ENCODE results near the gene STON1.
A peak's percentile ranks its signal among the peaks of the same experiment; 100 is the strongest.
"Not testable (repeated sequence)": the region's sequence is repeated elsewhere in the genome, so short reads cannot be mapped to it uniquely, and the experiment has no call there.

The STON1 gene

DNA sequence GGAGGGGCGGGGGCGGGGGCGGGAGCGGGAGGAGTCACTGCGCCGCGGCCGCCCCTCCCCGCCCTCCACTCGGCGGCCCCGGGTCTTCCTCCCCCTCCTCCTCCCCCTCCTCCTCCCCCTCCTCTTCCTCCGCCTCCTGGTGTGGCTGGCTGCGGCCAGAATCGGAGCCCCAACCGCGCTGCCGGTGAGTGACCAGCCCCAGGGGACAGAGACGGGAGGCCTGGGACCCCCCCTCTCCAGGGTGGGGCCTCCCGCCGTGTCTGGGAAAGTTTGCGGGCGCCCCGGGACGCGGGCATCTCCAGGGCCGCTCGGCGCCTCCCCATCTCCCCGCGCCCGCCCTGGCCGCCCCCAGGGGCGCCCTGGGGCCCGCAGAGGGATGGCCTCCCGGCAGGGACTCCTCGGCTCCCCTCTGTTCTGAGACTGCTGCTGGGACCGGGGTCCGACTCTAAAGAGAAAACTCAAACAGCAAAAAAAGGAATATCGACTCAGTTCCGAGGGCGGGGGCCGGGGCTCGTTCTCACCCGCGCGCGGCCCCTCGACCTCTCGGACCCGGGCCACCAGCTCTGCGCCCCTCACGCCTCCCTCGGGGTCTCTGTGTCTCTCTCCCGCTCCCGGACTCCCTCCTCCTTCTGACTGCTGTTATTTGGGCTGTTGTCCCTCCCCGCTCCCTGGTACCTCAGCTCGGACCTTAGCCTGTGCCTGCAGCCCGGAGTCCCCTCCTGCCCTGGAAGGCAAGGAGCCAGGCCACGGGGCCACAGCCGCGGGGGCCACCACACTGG lies at the start of gene STON1:
TSS of gene STON1 (plus strand) at position 122 of the 779 bp plus-strand sequence. CDS start 50,480 bp downstream, outside the sequence.
- no peak for DNase-seq

GRCh38 chr2:48480526-48480925 lies 49.4 kb upstream of the STON1 start:
- no peak for DNase-seq

DNA sequence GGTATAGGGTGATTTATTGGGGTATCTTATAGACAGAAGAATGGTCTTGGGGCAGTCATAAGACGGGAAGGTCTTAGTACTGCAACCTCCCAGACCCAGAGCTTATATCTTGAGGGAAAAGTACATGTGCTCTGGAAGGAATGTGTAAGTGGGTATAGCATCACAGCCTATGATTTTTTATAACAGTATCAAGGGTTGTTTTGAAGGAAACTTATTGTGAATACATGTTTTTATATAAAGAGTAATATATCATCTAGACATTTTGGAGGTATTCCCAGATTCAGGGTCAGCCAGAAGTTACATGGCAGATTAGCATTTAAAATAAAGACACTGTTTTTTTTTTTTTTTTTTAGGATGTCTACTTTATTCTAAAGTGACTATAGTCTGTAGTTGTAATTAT lies 47.6 kb upstream of the STON1 start:
- no peak for DNase-seq

GRCh38 chr2:48482769-48483168 lies 47.2 kb upstream of the STON1 start:
- DNase-seq, result no peak

DNA sequence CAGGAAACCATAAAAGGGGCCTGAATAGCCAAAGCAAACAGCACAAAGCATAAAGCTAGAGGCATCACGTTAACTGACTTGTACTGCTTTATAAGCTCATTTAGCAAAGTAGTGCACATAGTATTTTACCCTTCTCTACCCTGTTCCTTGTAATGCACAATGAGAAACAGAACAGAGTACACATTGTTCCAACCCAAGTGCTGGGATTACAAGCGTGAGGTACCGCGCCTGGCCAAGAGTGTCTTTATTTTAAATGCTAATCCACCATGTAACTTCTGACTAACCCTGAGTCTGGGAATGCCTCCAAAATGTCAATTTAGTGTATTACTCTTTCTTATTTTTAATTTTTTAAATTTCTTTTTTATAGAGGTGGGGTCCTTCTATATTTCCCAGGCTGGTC lies 46.4 kb upstream of the STON1 start:
- no peak for DNase-seq

- no peak for DNase-seq
Observed at GRCh38 chr2:48483916-48484315, 46.0 kb upstream of the STON1 start.

DNA sequence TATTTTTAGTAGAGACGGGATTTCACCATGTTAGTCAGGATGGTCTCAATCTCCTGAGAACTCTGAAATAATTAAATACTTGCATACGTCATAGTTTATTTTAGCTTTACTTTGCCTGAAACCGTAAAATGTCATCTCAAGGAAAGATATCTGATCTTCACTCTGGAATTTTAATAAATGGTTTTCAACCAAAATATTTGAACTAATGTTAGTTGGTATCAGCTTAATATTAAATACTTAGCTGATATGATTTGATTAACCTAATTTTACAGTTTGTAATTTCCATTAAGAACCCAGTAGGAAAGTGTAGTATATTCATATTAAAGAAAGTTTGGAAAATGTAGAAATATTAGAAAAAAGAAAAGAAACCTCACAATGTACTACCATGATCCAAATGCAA lies 41.4 kb upstream of the STON1 start:
- no peak for DNase-seq

GRCh38 chr2:48496849-48497248 lies 33.1 kb upstream of the STON1 start:
- DNase-seq, result no peak

- DNase-seq, result peak in 1 of 2 experiments; percentile 43
Observed at GRCh38 chr2:48504647-48505327, 25.2 kb upstream of the STON1 start.

DNA sequence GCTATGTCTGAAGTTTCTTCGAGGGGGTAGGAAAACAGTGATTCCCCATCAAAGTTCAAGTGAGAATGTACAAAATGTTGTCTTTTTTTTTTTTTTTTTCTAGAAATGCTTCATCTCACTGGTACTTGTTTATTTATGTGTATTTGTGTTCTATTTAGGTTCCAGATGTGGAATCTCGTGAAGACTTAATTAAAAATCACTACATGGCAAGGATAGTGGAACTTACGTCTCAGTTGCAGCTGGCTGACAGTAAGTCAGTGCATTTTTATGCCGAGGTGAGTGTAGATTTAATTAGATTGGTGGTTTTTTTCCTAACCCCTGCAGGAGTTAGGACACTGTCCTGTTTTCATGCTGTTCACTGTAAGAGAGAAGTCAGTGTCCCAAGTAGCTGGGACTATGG lies 22.8 kb upstream of the STON1 start:
- no peak for DNase-seq

DNA sequence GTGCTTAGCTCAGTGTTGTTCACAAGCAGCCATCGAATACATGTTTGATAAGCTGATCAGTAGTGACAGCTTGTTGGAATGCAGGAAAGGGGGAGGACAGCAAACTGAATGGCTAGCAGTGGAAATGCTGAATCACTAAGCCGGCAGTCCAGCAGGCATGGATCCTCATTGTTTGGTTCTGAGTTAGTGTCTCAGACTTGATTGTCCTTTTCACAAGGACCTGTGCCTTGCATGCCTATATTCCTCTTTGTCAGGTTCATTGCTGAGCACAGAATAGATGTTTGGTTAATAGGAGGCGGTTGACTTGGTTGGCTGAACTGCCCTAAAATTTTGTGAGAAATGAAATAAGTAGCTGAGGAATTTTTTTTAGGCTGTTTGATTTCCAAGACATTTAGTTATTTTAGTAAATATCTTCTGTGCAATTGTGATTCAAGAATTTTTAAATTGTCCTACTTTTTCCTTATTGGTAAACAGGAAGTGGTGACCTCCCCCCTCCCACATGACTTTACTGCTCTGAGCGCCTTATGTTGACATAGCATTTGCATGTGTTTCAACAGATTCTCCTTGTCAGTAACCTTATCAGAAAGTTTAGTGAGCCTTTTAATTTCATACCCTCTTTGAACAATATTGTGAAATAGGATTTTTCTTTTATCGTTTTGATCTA lies 21.4 kb upstream of the STON1 start:
- no peak for DNase-seq

DNA sequence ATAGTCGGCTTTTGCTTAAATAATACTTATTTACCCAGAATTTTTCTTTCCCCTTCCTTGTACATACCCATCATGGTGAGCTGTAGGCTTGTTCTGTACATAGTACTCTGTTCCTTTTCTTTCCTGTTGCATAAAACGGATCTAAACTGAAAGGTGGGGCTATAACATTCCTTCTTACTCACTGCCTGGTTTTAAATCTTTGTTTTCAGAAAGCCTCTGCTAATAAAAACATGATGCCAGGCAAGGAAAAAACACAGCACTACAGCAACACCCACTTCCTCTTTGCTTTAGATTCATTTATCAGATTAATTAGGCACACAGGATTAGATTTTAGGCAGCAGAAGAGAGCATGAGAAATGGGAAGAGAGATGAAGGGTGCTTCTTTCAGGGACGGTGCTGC lies 19.6 kb upstream of the STON1 start:
- no peak for DNase-seq

- no peak for DNase-seq
Observed at GRCh38 chr2:48511849-48512470, 18.0 kb upstream of the STON1 start.

- DNase-seq, result no peak
Observed at GRCh38 chr2:48512571-48512970, 17.4 kb upstream of the STON1 start.

DNA sequence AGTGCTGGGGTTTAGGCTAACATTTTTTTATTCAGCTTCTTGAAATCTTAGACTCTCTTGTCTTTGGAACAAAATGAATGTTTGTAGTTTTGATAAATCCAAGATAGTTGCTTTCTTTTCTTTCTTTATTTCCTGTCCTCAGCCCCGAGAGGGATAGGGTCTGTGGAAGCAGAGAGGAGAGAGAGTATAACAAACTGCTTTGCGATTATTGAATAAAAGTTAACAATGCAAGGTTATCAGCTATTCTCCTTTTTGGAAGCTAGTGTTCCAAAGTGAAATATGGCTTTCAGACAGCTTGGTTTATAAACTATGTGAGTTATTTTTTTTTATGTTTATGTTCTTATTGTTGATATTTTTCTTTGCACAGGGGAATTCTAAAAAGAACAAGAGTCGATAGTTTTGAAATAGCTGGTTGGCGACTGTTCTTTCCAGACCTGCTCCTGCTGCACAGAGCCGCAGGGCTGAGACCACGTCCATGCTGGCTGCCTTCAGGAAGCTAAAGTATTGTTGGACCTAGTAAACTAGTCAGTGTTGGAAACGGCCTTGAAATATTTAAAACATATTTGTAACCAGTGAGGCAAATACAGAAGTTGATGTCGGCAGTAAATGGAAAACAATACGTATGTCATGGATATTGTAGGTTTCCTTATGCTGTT lies 15.5 kb upstream of the STON1 start:
- DNase-seq, result no peak

DNA sequence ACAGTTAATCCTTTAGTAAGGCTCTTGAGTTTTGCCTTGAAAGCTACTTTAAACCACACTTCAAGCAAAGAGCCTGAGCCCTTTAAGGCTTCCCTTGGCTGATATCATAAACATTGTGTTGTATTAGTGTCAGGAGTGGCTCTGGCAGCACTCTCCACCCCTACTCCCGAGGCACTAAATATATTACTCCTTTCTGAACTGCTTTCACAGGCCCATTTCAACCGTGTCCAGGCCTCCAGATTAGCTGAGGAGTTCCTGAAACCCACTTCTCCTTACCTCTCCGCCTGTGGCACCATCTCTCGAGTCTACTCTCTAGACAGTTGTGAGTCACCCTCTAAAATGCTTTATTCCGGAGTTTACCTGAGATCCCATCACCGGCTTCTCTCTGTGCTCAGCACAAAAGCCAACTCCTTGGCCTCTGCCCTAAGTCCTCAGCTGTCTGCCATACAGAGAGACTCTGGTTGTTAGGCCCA lies 14.4 kb upstream of the STON1 start:
- DNase-seq, result no peak

DNA sequence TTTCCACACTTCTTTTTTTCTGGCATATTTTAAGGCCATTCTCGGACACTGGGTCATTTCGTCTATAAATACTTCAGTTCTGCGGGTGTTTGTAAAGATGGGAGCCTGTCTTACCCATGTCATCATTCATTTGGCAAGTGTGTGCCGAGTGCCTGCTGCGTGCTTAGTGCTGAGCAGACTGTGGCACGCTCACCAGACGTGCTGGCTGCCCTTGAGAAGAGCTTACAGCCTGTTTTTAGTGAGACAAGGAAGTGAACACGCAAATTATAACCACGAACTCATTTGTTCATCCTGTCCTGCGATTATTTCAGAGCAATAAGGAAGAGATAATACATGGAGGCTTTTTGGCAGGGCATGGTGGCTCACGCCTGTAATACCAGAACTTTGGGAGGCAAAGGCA lies 10.4 kb upstream of the STON1 start:
- DNase-seq, result no peak

DNA sequence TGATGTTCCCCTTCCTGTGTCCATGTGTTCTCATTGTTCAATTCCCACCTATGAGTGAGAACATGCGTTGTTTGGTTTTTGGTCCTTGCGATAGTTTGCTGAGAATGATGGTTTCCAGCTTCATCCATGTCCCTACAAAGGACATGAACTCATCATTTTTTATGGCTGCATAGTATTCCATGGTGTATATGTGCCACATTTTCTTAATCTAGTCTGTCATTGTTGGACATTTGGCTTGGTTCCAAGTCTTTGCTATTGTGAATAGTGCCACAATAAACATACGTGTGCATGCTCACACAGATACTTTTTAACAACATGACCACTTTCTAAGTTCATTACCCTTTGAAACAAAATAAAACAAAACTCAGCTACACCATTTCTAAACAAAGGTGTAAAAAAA lies 5.2 kb upstream of the STON1 start:
- not testable (repeated sequence) for DNase-seq

GRCh38 chr2:48525269-48525943 lies 4.5 kb upstream of the STON1 start:
- DNase-seq, result no peak

GRCh38 chr2:48527226-48527885 lies 2.6 kb upstream of the STON1 start:
- no peak for DNase-seq

DNA sequence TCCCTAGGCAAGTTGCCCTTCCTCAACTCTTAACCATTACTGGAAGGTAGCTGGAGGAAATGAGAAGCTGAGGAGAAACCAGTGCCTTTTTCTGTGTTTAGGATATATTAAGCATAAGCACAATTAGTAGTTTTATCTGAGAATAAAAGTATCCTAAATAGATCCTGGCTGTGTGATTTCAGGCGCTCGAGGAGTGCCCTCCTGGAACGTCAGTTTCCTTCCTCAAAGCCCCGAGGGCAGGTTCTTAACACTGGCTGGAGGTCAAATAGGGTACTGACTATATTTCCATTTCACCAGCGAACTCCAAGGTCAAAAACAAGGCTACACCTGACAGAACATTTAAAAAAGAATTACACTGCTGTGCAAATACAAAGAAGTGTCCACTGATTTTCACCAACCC lies 1.5 kb upstream of the STON1 start:
- DNase-seq, result no peak

DNA sequence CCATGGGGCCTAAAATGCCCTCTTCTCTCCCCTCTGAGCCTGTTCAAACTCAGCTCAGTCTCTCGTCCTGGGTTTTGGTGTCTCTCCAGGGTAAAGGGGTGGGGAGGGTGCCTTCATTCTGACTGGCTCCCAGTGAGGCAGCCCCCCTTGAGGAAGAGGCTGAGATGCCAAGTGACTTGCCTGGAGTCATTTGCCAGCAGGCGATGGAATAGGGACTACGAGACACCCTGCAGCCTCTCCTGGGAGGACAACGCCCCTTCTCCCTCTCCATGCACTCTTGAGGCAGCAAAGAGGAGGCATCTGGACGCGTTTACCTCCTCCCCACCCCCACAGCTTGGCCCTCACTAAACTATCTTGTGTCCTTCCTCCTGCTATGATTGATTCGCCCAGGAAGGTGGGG lies 760 bp upstream of the STON1 start:
- DNase-seq, result no peak

Measured in SW 1271 (cell line).